HepG2 (cell line): ENCODE measurements around the gene CPSF7. TPM values are rescaled to one million over a fixed set of nuclear protein-coding genes. Genes with fewer than 3 reads are reported as not detected.

Source experiments
- EP300 ChIP-seq, 3 experiments: sonication (generic) in 1 of 3; formaldehyde crosslinking in 1 of 3; IDR thresholded peaks; 2 replicates each; pipeline versions ENCODE4 v1.5.1 to v1.6.1; 2011 to 2020; ENCODE audit warnings: low read depth in 2 of 3, low read length in 2 of 3, borderline replicate concordance in 1 of 3, improper control_type of control experiment in 1 of 3, mild to moderate bottlenecking in 1 of 3, missing genetic modification reagents in 1 of 3, moderate library complexity in 1 of 3
- HDAC1 ChIP-seq: sonication (generic); formaldehyde crosslinking; IDR thresholded peaks from 2 replicates; pipeline ENCODE4 v1.5.1; 2020; ENCODE audit warnings: mild to moderate bottlenecking, missing genetic modification reagents
- MAX ChIP-seq: IDR thresholded peaks from 2 replicates; pipeline ENCODE4 v1.6.1; 2012; ENCODE audit warnings: inconsistent platforms
- PAXIP1 ChIP-seq: sonication (generic); formaldehyde crosslinking; conservative IDR thresholded peaks from 2 replicates; pipeline ENCODE4 v1.4.0; 2020; ENCODE audit warnings: mild to moderate bottlenecking, missing genetic modification reagents, moderate library complexity
- PLRG1 ChIP-seq: fragments of 450-650 bp; conservative IDR thresholded peaks from 2 replicates; pipeline ENCODE4 v1.6.1; 2016
- SNAPC5 ChIP-seq: sonication (generic); formaldehyde crosslinking; IDR thresholded peaks from 2 replicates; pipeline ENCODE4 v1.8.1; 2023; ENCODE audit warnings: mild to moderate bottlenecking, missing genetic modification reagents, borderline replicate concordance
- SYNCRIP ChIP-seq: fragments of 200-400 bp; formaldehyde crosslinking; IDR thresholded peaks from 2 replicates; pipeline ENCODE4 v1.6.1; 2018; ENCODE audit warnings: mild to moderate bottlenecking, low read depth, low read length; ENCODE audit not compliant: insufficient read depth
- ZBTB7B ChIP-seq: sonication (generic); formaldehyde crosslinking; IDR thresholded peaks from 2 replicates; pipeline ENCODE4 v1.4.0; 2020; ENCODE audit warnings: missing genetic modification reagents
- ZEB1 ChIP-seq: IDR thresholded peaks from 2 replicates; pipeline ENCODE4 v1.6.1; 2012; ENCODE audit warnings: mild to moderate bottlenecking, low read depth, inconsistent platforms; ENCODE audit not compliant: insufficient replicate concordance
- ZFP1 ChIP-seq: IDR thresholded peaks from 2 replicates; pipeline ENCODE4 v1.6.1; 2016
- ZHX2 ChIP-seq, 2 experiments: sonication (generic) in 1 of 2; formaldehyde crosslinking in 1 of 2; IDR thresholded peaks; 2 replicates each; pipeline versions ENCODE4 v1.6.1 to v1.9.0; 2014 to 2022; ENCODE audit warnings: antibody characterized with exemption in 1 of 2, borderline replicate concordance in 1 of 2, inconsistent platforms in 1 of 2, low read depth in 1 of 2, missing genetic modification reagents in 1 of 2
- ZMYM3 ChIP-seq: sonication (generic); formaldehyde crosslinking; IDR thresholded peaks from 2 replicates; pipeline ENCODE4 v1.5.1; 2020; ENCODE audit warnings: mild to moderate bottlenecking, missing genetic modification reagents
- ZNF414 ChIP-seq: sonication (generic); formaldehyde crosslinking; IDR thresholded peaks from 2 replicates; pipeline ENCODE4 v1.5.0; 2020; ENCODE audit warnings: missing genetic modification reagents
- ZNF546 ChIP-seq: sonication (generic); formaldehyde crosslinking; conservative IDR thresholded peaks from 2 replicates; pipeline ENCODE4 v1.8.1; 2023; ENCODE audit warnings: mild to moderate bottlenecking, missing genetic modification reagents
- ZNF674 ChIP-seq: sonication (generic); formaldehyde crosslinking; IDR thresholded peaks from 2 replicates; pipeline ENCODE4 v1.5.0; 2020; ENCODE audit warnings: low read depth, mild to moderate bottlenecking, missing genetic modification reagents
- polyA plus RNA-seq, 8 experiments: library from polyadenylated mRNA; depleted of rRNA in 3 of 8; stranded (reverse) in 7 of 8; unstranded in 1 of 8; fragments of >200 nt; fragmentation: Illumina TruSeq in 4 of 8; extraction: Trizol in 4 of 8; gene quantifications; 2 replicates each; pipeline versions ENCODE4 v1.2.1 to v1.2.3, GENCODE V29; 2011 to 2016; ENCODE audit warnings: low read depth in 4 of 8, missing spikeins in 1 of 8, mixed read lengths in 1 of 8; ENCODE audit not compliant: insufficient read depth in 1 of 8
- total RNA-seq, 5 experiments: library from RNA; depleted of rRNA; stranded (reverse); fragments of >200 nt; fragmentation: Illumina TruSeq; extraction: Trizol; gene quantifications; 2 replicates each; pipeline ENCODE4 v1.2.3, GENCODE V29; 2016; ENCODE audit warnings: low read depth in 1 of 5

Gene CPSF7
- total and polyA plus RNA-seq, 2 of the 13 experiments (the other 11 are each of a cell fraction or from before 2014, with no cell fraction given), result 34.1 to 36.8 TPM

- peak; percentile 80; the same call in 1 of the 2 replicates for TF ChIP-seq ZHX2 (IDR thresholded peaks at IDR 0.05; ENCODE audit: low read depth)
- TF ChIP-seq ZHX2 (CRISPR knock-in tag; IDR thresholded peaks at IDR 0.05; ENCODE audit: borderline replicate concordance), result peak; percentile 75; the same call in 1 of the 2 replicates
- TF ChIP-seq ZFP1, result no peak
- no peak for TF ChIP-seq PLRG1
- TF ChIP-seq ZNF546, result no peak; the same call in 1 of the 2 replicates
- TF ChIP-seq ZNF414, result peak; percentile 77; the same call in 1 of the 2 replicates
- no peak for TF ChIP-seq ZMYM3 (CRISPR knock-in tag)
- TF ChIP-seq MAX, result peak; percentile 86
- TF ChIP-seq HDAC1 (CRISPR knock-in tag), result peak; percentile 96
- TF ChIP-seq ZNF674, result no peak
- TF ChIP-seq SNAPC5, result peak; percentile 13; the same call in 1 of the 2 replicates
- no peak for TF ChIP-seq SYNCRIP
- TF ChIP-seq EP300 (IDR thresholded peaks at IDR 0.05; ENCODE audit: low read depth in 2 of 2, low read length in 2 of 2), result no peak
- TF ChIP-seq EP300 (CRISPR knock-in tag; IDR thresholded peaks at IDR 0.05; ENCODE audit: borderline replicate concordance), result no peak
- TF ChIP-seq PAXIP1, result peak; percentile 39; the same call in 1 of the 2 replicates
- no peak for TF ChIP-seq ZEB1
- peak; percentile 8; the same call in 1 of the 2 replicates for TF ChIP-seq ZBTB7B (CRISPR knock-in tag)
Observed at GRCh38 chr11:61429691-61430582, at the start of gene CPSF7, which contains the start of gene SDHAF2 (continued).
